WTC11 (cell line): ENCODE measurements around the gene PRCC. TPM values are rescaled to one million over a fixed set of nuclear protein-coding genes. Genes with fewer than 3 reads are reported as not detected.

Source experiments
- ATAC-seq: fragments of 200-7000 bp; cut with Tn5 transposase; 2 replicates; pipeline ENCODE4 v1.10.0; 2021; ENCODE audit warnings: mild to moderate bottlenecking, moderate library complexity
- CTCF ChIA-PET: fragments of 300-600 bp; sonication (Branson Sonifier 250); formaldehyde crosslinking; loops from one replicate; lab custom pipeline; 2021; ENCODE audit warnings: antibody characterized with exemption; lab: Charles Lee
- POLR2A ChIA-PET: fragments of 350-600 bp; sonication (Branson Sonifier 250); formaldehyde crosslinking; loops from one replicate; lab custom pipeline; 2021; ENCODE audit warnings: antibody characterized with exemption; lab: Charles Lee
- DNase-seq: peaks from one replicate; pipeline ENCODE4 v3.0.0; 2021; ENCODE audit warnings: low spot score
- H3K27ac Mint-ChIP-seq: 2 replicates; pipeline ENCODE4 v1.8.0; 2021; ENCODE audit warnings: mixed read lengths
- H3K27me3 Mint-ChIP-seq: 2 replicates; pipeline ENCODE4 v1.8.0; 2021; ENCODE audit warnings: low read depth, mild to moderate bottlenecking, moderate library complexity, mixed read lengths
- H3K36me3 Mint-ChIP-seq: 2 replicates; pipeline ENCODE4 v1.8.0; 2021; ENCODE audit warnings: mixed read lengths
- H3K4me1 Mint-ChIP-seq: 2 replicates; pipeline ENCODE4 v1.8.0; 2022; ENCODE audit warnings: mixed read lengths
- H3K4me3 Mint-ChIP-seq: 2 replicates; pipeline ENCODE4 v1.8.0; 2021; ENCODE audit warnings: mild to moderate bottlenecking, moderate library complexity, mixed read lengths
- H3K9me3 Mint-ChIP-seq: 2 replicates; pipeline ENCODE4 v1.8.0; 2021; ENCODE audit warnings: mixed read lengths
- CREB1 ChIP-seq: sonication (generic); formaldehyde crosslinking; IDR thresholded peaks from 2 replicates; pipeline ENCODE4 v1.8.0; 2023; ENCODE audit warnings: mild to moderate bottlenecking, missing genetic modification reagents
- CREM ChIP-seq: sonication (generic); formaldehyde crosslinking; IDR thresholded peaks from 2 replicates; pipeline ENCODE4 v1.8.1; 2022; ENCODE audit warnings: mild to moderate bottlenecking, missing genetic modification reagents, moderate library complexity
- FOXJ3 ChIP-seq: sonication (generic); formaldehyde crosslinking; IDR thresholded peaks from 2 replicates; pipeline ENCODE4 v1.9.0; 2021; ENCODE audit warnings: missing genetic modification reagents, mild to moderate bottlenecking, borderline replicate concordance
- GRHL2 ChIP-seq: fragments of 250-450 bp; sonication (Bioruptor Pico); IDR thresholded peaks from 2 replicates; pipeline ENCODE4 v1.8.0; 2022; ENCODE audit warnings: mild to moderate bottlenecking, moderate library complexity; ENCODE audit not compliant: insufficient replicate concordance, severe bottlenecking
- OVOL2 ChIP-seq: fragments of 250-450 bp; sonication (Bioruptor Pico); IDR thresholded peaks from 2 replicates; pipeline ENCODE4 v1.9.0; 2021; ENCODE audit warnings: mild to moderate bottlenecking, borderline replicate concordance
- RELA ChIP-seq: sonication (generic); formaldehyde crosslinking; IDR thresholded peaks from 2 replicates; pipeline ENCODE4 v1.8.1; 2022; ENCODE audit warnings: missing genetic modification reagents, mild to moderate bottlenecking, borderline replicate concordance
- SMAD3 ChIP-seq: sonication (generic); formaldehyde crosslinking; IDR thresholded peaks from 2 replicates; pipeline ENCODE4 v1.8.0; 2022; ENCODE audit warnings: missing genetic modification reagents, mild to moderate bottlenecking, borderline replicate concordance
- ZBTB21 ChIP-seq: sonication (generic); formaldehyde crosslinking; IDR thresholded peaks from 2 replicates; pipeline ENCODE4 v1.8.1; 2023; ENCODE audit warnings: mild to moderate bottlenecking, missing genetic modification reagents, borderline replicate concordance
- total RNA-seq: library from RNA; stranded (reverse); gene quantifications from 3 replicates; pipeline ENCODE4 v1.2.3, GENCODE V29; 2021
- TF ChIP-seq, protein P1 (sequence below): fragments of 250-450 bp; sonication (Bioruptor Pico); IDR thresholded peaks from 2 replicates; pipeline ENCODE4 v1.8.0; 2021; ENCODE audit warnings: mild to moderate bottlenecking
- TF ChIP-seq, protein P2 (sequence below): sonication (generic); formaldehyde crosslinking; IDR thresholded peaks from 2 replicates; pipeline ENCODE4 v1.8.1; 2023; ENCODE audit warnings: mild to moderate bottlenecking, missing genetic modification reagents, moderate library complexity
- TF ChIP-seq, protein P3 (sequence below): sonication (generic); formaldehyde crosslinking; IDR thresholded peaks from 2 replicates; pipeline ENCODE4 v1.8.1; 2022; ENCODE audit warnings: mild to moderate bottlenecking, missing genetic modification reagents, moderate library complexity, borderline replicate concordance
- TF ChIP-seq, protein P4 (sequence below): sonication (generic); formaldehyde crosslinking; IDR thresholded peaks from 2 replicates; pipeline ENCODE4 v1.8.0; 2022; ENCODE audit warnings: mild to moderate bottlenecking, missing genetic modification reagents
- TF ChIP-seq, protein P5 (sequence below): sonication (generic); formaldehyde crosslinking; IDR thresholded peaks from 2 replicates; pipeline ENCODE4 v1.8.1; 2023; ENCODE audit warnings: mild to moderate bottlenecking, missing genetic modification reagents, borderline replicate concordance
- TF ChIP-seq, protein P6 (sequence below): sonication (generic); formaldehyde crosslinking; conservative IDR thresholded peaks from 2 replicates; pipeline ENCODE4 v1.8.1; 2023; ENCODE audit warnings: mild to moderate bottlenecking, low read depth, missing genetic modification reagents, moderate library complexity
- TF ChIP-seq, protein P7 (sequence below): sonication (generic); formaldehyde crosslinking; IDR thresholded peaks from 2 replicates; pipeline ENCODE4 v1.8.0; 2022; ENCODE audit warnings: missing genetic modification reagents
- TF ChIP-seq, protein P8 (sequence below): sonication (generic); formaldehyde crosslinking; IDR thresholded peaks from 2 replicates; pipeline ENCODE4 v1.8.0; 2022; ENCODE audit warnings: mild to moderate bottlenecking, missing genetic modification reagents

The PRCC gene
- total RNA-seq, 1 experiment from 2014 or later = 97.4 TPM

DNA sequence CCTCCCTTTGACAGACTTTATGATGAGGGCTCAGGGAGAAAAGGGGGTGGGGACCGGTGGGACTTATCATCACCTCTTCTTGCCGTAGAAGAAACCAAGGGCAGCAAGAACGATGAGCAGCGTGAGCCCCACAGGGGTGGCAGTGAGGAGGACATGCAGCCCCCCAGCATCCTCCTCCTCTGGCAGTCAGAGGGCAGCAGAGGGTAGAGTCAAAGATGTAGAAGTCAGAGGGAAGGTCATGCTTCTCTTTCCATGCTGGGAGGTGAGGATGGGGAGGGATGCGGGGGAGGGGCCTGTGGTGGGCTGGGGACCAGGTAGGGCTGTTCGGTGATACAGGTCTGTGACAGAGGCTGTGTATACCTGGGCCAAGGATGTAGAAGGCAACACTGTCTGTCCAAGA, 76.8 kb downstream of the PRCC start:
- CTCF ChIA-PET = interaction anchor here (1.0 to 1.3 kb wide), 3 partner anchors 14 to 46 kb away, joined by 3 to 18 read pairs (median 6); partner anchors contain the start of genes INSRR and NTRK1
- no peaks in the 10 kb centered on the region for H3K36me3 Mint-ChIP-seq
- ATAC-seq (0 out of 2 replicates have a peak, but pooled peaks have one; percentile 3), DNase-seq (no peak)
- H3K27ac Mint-ChIP-seq = no peak overlapping the region
- peaks cover 82% of the 10 kb centered on the region for H3K27me3 Mint-ChIP-seq
- POLR2A ChIA-PET = no interaction called here
- peaks cover 19% of the 10 kb centered on the region for H3K4me1 Mint-ChIP-seq
- H3K4me3 Mint-ChIP-seq = peak overlapping the region; percentile 72
- TF ChIP-seq, protein P1, sequence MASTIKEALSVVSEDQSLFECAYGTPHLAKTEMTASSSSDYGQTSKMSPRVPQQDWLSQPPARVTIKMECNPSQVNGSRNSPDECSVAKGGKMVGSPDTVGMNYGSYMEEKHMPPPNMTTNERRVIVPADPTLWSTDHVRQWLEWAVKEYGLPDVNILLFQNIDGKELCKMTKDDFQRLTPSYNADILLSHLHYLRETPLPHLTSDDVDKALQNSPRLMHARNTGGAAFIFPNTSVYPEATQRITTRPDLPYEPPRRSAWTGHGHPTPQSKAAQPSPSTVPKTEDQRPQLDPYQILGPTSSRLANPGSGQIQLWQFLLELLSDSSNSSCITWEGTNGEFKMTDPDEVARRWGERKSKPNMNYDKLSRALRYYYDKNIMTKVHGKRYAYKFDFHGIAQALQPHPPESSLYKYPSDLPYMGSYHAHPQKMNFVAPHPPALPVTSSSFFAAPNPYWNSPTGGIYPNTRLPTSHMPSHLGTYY (CRISPR knock-in tag) = no peak
- TF ChIP-seq CREB1 (CRISPR knock-in tag) (no peak), RELA (CRISPR knock-in tag) (no peak), CREM (CRISPR knock-in tag) (no peak), OVOL2 (CRISPR knock-in tag) (no peak), SMAD3 (CRISPR knock-in tag) (no peak), ZBTB21 (CRISPR knock-in tag) (no peak), GRHL2 (CRISPR knock-in tag) (no peak), FOXJ3 (no peak)
- TF ChIP-seq, protein P2, sequence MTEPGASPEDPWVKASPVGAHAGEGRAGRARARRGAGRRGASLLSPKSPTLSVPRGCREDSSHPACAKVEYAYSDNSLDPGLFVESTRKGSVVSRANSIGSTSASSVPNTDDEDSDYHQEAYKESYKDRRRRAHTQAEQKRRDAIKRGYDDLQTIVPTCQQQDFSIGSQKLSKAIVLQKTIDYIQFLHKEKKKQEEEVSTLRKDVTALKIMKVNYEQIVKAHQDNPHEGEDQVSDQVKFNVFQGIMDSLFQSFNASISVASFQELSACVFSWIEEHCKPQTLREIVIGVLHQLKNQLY (CRISPR knock-in tag) = no peak
- TF ChIP-seq, protein P3, sequence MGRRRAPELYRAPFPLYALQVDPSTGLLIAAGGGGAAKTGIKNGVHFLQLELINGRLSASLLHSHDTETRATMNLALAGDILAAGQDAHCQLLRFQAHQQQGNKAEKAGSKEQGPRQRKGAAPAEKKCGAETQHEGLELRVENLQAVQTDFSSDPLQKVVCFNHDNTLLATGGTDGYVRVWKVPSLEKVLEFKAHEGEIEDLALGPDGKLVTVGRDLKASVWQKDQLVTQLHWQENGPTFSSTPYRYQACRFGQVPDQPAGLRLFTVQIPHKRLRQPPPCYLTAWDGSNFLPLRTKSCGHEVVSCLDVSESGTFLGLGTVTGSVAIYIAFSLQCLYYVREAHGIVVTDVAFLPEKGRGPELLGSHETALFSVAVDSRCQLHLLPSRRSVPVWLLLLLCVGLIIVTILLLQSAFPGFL (CRISPR knock-in tag) = no peak
- TF ChIP-seq, protein P4, sequence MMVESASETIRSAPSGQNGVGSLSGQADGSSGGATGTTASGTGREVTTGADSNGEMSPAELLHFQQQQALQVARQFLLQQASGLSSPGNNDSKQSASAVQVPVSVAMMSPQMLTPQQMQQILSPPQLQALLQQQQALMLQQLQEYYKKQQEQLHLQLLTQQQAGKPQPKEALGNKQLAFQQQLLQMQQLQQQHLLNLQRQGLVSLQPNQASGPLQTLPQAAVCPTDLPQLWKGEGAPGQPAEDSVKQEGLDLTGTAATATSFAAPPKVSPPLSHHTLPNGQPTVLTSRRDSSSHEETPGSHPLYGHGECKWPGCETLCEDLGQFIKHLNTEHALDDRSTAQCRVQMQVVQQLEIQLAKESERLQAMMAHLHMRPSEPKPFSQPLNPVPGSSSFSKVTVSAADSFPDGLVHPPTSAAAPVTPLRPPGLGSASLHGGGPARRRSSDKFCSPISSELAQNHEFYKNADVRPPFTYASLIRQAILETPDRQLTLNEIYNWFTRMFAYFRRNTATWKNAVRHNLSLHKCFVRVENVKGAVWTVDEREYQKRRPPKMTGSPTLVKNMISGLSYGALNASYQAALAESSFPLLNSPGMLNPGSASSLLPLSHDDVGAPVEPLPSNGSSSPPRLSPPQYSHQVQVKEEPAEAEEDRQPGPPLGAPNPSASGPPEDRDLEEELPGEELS (CRISPR knock-in tag) = no peak
- TF ChIP-seq, protein P5, sequence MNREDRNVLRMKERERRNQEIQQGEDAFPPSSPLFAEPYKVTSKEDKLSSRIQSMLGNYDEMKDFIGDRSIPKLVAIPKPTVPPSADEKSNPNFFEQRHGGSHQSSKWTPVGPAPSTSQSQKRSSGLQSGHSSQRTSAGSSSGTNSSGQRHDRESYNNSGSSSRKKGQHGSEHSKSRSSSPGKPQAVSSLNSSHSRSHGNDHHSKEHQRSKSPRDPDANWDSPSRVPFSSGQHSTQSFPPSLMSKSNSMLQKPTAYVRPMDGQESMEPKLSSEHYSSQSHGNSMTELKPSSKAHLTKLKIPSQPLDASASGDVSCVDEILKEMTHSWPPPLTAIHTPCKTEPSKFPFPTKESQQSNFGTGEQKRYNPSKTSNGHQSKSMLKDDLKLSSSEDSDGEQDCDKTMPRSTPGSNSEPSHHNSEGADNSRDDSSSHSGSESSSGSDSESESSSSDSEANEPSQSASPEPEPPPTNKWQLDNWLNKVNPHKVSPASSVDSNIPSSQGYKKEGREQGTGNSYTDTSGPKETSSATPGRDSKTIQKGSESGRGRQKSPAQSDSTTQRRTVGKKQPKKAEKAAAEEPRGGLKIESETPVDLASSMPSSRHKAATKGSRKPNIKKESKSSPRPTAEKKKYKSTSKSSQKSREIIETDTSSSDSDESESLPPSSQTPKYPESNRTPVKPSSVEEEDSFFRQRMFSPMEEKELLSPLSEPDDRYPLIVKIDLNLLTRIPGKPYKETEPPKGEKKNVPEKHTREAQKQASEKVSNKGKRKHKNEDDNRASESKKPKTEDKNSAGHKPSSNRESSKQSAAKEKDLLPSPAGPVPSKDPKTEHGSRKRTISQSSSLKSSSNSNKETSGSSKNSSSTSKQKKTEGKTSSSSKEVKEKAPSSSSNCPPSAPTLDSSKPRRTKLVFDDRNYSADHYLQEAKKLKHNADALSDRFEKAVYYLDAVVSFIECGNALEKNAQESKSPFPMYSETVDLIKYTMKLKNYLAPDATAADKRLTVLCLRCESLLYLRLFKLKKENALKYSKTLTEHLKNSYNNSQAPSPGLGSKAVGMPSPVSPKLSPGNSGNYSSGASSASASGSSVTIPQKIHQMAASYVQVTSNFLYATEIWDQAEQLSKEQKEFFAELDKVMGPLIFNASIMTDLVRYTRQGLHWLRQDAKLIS (CRISPR knock-in tag) = no peak
- TF ChIP-seq, protein P6, sequence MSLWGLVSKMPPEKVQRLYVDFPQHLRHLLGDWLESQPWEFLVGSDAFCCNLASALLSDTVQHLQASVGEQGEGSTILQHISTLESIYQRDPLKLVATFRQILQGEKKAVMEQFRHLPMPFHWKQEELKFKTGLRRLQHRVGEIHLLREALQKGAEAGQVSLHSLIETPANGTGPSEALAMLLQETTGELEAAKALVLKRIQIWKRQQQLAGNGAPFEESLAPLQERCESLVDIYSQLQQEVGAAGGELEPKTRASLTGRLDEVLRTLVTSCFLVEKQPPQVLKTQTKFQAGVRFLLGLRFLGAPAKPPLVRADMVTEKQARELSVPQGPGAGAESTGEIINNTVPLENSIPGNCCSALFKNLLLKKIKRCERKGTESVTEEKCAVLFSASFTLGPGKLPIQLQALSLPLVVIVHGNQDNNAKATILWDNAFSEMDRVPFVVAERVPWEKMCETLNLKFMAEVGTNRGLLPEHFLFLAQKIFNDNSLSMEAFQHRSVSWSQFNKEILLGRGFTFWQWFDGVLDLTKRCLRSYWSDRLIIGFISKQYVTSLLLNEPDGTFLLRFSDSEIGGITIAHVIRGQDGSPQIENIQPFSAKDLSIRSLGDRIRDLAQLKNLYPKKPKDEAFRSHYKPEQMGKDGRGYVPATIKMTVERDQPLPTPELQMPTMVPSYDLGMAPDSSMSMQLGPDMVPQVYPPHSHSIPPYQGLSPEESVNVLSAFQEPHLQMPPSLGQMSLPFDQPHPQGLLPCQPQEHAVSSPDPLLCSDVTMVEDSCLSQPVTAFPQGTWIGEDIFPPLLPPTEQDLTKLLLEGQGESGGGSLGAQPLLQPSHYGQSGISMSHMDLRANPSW = no peak
- TF ChIP-seq, protein P7, sequence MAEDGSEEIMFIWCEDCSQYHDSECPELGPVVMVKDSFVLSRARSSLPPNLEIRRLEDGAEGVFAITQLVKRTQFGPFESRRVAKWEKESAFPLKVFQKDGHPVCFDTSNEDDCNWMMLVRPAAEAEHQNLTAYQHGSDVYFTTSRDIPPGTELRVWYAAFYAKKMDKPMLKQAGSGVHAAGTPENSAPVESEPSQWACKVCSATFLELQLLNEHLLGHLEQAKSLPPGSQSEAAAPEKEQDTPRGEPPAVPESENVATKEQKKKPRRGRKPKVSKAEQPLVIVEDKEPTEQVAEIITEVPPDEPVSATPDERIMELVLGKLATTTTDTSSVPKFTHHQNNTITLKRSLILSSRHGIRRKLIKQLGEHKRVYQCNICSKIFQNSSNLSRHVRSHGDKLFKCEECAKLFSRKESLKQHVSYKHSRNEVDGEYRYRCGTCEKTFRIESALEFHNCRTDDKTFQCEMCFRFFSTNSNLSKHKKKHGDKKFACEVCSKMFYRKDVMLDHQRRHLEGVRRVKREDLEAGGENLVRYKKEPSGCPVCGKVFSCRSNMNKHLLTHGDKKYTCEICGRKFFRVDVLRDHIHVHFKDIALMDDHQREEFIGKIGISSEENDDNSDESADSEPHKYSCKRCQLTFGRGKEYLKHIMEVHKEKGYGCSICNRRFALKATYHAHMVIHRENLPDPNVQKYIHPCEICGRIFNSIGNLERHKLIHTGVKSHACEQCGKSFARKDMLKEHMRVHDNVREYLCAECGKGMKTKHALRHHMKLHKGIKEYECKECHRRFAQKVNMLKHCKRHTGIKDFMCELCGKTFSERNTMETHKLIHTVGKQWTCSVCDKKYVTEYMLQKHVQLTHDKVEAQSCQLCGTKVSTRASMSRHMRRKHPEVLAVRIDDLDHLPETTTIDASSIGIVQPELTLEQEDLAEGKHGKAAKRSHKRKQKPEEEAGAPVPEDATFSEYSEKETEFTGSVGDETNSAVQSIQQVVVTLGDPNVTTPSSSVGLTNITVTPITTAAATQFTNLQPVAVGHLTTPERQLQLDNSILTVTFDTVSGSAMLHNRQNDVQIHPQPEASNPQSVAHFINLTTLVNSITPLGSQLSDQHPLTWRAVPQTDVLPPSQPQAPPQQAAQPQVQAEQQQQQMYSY (CRISPR knock-in tag) = no peak
- TF ChIP-seq, protein P8, sequence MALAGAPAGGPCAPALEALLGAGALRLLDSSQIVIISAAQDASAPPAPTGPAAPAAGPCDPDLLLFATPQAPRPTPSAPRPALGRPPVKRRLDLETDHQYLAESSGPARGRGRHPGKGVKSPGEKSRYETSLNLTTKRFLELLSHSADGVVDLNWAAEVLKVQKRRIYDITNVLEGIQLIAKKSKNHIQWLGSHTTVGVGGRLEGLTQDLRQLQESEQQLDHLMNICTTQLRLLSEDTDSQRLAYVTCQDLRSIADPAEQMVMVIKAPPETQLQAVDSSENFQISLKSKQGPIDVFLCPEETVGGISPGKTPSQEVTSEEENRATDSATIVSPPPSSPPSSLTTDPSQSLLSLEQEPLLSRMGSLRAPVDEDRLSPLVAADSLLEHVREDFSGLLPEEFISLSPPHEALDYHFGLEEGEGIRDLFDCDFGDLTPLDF (CRISPR knock-in tag) = no peak
- H3K9me3 Mint-ChIP-seq = no peaks in the 10 kb centered on the region
